B cell (primary cell): ENCODE results near the gene MOV10L1. TPM values are rescaled to one million over a fixed set of nuclear protein-coding genes. Genes with fewer than 3 reads are reported as not detected.

ENCODE experiments used
- ATAC-seq: fragments of 200-7000 bp; cut with Tn5 transposase; one replicate; pipeline ENCODE4 v1.10.0; 2021; ENCODE audit warnings: low read depth, mild to moderate bottlenecking, moderate number of reproducible peaks, moderate library complexity
- CTCF ChIA-PET: fragments of 350-600 bp; sonication (Branson Sonifier 250); formaldehyde crosslinking; loops from one replicate; lab custom pipeline; 2021; ENCODE audit warnings: antibody characterized with exemption, inconsistent platforms; lab: Charles Lee
- POLR2A ChIA-PET: fragments of 350-600 bp; sonication (Branson Sonifier 250); formaldehyde crosslinking; loops from one replicate; lab custom pipeline; 2021; ENCODE audit warnings: antibody characterized with exemption; lab: Charles Lee
- DNase-seq: peaks from one replicate; pipeline ENCODE4 v3.0.0; 2013
- H2AFZ ChIP-seq: 2 replicates; pipeline ENCODE4 v1.6.1; 2012; ENCODE audit warnings: mild to moderate bottlenecking, low read depth, low read length; ENCODE audit not compliant: insufficient read depth, poor library complexity, severe bottlenecking
- H3K27ac ChIP-seq, 2 donors: 1 replicate in 1 of 2; 2 replicates in 1 of 2; pipeline ENCODE4 v1.5.1; 2012 to 2013; ENCODE audit warnings: low read length in 2 of 2, mild to moderate bottlenecking in 2 of 2, moderate library complexity in 1 of 2
- H3K27me3 ChIP-seq, 4 experiments: fragments of 200-600 bp in 1 of 4; sonication (generic) in 1 of 4; replicated peaks in 1 of 4; 1 replicate in 2 of 4; 2 replicates in 2 of 4; pipeline versions ENCODE4 v1.6.1 to v1.7.0; 2013 to 2016; ENCODE audit warnings: low read length in 3 of 4, mild to moderate bottlenecking in 2 of 4, mixed read lengths in 1 of 4, moderate library complexity in 1 of 4; ENCODE audit not compliant: insufficient read depth in 4 of 4, control insufficient read depth in 3 of 4; ENCODE audit errors: control extremely low read depth in 1 of 4
- H3K36me3 ChIP-seq, 2 experiments: replicated peaks in 1 of 2; 1 replicate in 1 of 2; 2 replicates in 1 of 2; pipeline versions ENCODE4 v1.6.1 to v1.7.1; 2013; ENCODE audit warnings: low read length in 1 of 2; ENCODE audit not compliant: insufficient read depth in 2 of 2, control insufficient read depth in 1 of 2; ENCODE audit errors: control extremely low read depth in 1 of 2, extremely low read depth in 1 of 2
- H3K4me1 ChIP-seq, 2 donors: fragments of 200-600 bp in 1 of 2; sonication (generic) in 1 of 2; 1 replicate in 1 of 2; 2 replicates in 1 of 2; pipeline versions ENCODE4 v1.5.1 to v1.6.1; 2013 to 2017; ENCODE audit warnings: low read length in 2 of 2; ENCODE audit not compliant: control insufficient read depth in 2 of 2, insufficient read depth in 2 of 2
- H3K4me2 ChIP-seq: replicated peaks from 2 replicates; pipeline ENCODE3; 2012; ENCODE audit warnings: mild to moderate bottlenecking, low read depth, low read length; ENCODE audit not compliant: poor library complexity, severe bottlenecking
- H3K4me3 ChIP-seq, 5 experiments: fragments of 200-600 bp in 1 of 5; sonication (generic) in 1 of 5; 1 replicate in 3 of 5; 2 replicates in 2 of 5; pipeline versions ENCODE4 v1.5.1 to v1.7.0; 2011 to 2016; ENCODE audit warnings: low read length in 4 of 5, mild to moderate bottlenecking in 4 of 5, low read depth in 2 of 5, control low read depth in 1 of 5, moderate library complexity in 1 of 5; ENCODE audit not compliant: insufficient read depth in 1 of 5; ENCODE audit errors: control extremely low read depth in 1 of 5, extremely low read depth in 1 of 5
- H3K79me2 ChIP-seq: fragments of 200-600 bp; sonication (generic); one replicate; pipeline ENCODE4 v1.6.0; 2016; ENCODE audit warnings: low read length; ENCODE audit not compliant: control insufficient read depth, insufficient read depth
- H3K9ac ChIP-seq: fragments of 200-600 bp; sonication (generic); 2 replicates; pipeline ENCODE4 v1.6.1; 2017; ENCODE audit warnings: mild to moderate bottlenecking, low read length, moderate library complexity
- H3K9me3 ChIP-seq, 3 donors: one replicate each; pipeline versions ENCODE4 v1.6.1 to v1.7.1; 2013; ENCODE audit warnings: low read length in 2 of 3; ENCODE audit not compliant: control insufficient read depth in 2 of 3, insufficient read depth in 1 of 3; ENCODE audit errors: control extremely low read depth in 1 of 3
- H4K20me1 ChIP-seq: 2 replicates; pipeline ENCODE4 v1.6.0; 2012; ENCODE audit warnings: mild to moderate bottlenecking, low read length; ENCODE audit not compliant: insufficient read depth, control insufficient read depth, poor library complexity, severe bottlenecking
- H3K27ac Mint-ChIP-seq: one replicate; pipeline ENCODE4 v1.8.0; 2021; ENCODE audit warnings: mixed read lengths
- H3K27me3 Mint-ChIP-seq: one replicate; pipeline ENCODE4 v1.8.0; 2021; ENCODE audit warnings: mixed read lengths
- H3K4me1 Mint-ChIP-seq: one replicate; pipeline ENCODE4 v1.8.0; 2021; ENCODE audit warnings: mixed read lengths
- H3K4me3 Mint-ChIP-seq: one replicate; pipeline ENCODE4 v1.8.0; 2021; ENCODE audit warnings: mixed read lengths
- H3K9me3 Mint-ChIP-seq: one replicate; pipeline ENCODE4 v1.8.0; 2022; ENCODE audit warnings: mixed read lengths; ENCODE audit not compliant: insufficient read depth
- EZH2 ChIP-seq: IDR thresholded peaks from 2 replicates; pipeline ENCODE4 v1.6.1; 2012; ENCODE audit warnings: borderline replicate concordance, low read depth, mild to moderate bottlenecking, moderate library complexity, low read length; ENCODE audit not compliant: insufficient read depth, poor library complexity, severe bottlenecking
- WGBS: methylation state at CpG from one replicate; pipeline ENCODE4 v1.1.5; 2013; ENCODE audit warnings: missing lambda C conversion rate; ENCODE audit not compliant: insufficient coverage; 5-methylcytosine and 5-hydroxymethylcytosine counted together
- intact Hi-C: fragments of 100-400 bp; cut with micrococcal nuclease; formaldehyde crosslinking; loops from one replicate; pipeline ENCODE4 v1.10.0; 2022
- polyA plus RNA-seq: library from polyadenylated mRNA; depleted of rRNA; stranded (reverse); fragments of >200 nt; gene quantifications from 2 replicates; pipeline ENCODE4 v1.2.3, GENCODE V29; 2012
- total RNA-seq, 2 donors: library from RNA; stranded (reverse); fragments of 120-200 nt in 1 of 2; gene quantifications; 1 replicate in 1 of 2; 2 replicates in 1 of 2; pipeline versions ENCODE4 v1.2.3 to v1.2.4, GENCODE V29; 2013 to 2022
- TF ChIP-seq, protein P1 (sequence below): fragments of 200-600 bp; IDR thresholded peaks from one replicate; pipeline ENCODE4 v1.8.0; 2022; ENCODE audit warnings: antibody characterized with exemption, mild to moderate bottlenecking

MOV10L1 gene
- total and polyA plus RNA-seq, 2 donors (not counting 1 experiment from before 2014, with no cell fraction given): not detected

DNA sequence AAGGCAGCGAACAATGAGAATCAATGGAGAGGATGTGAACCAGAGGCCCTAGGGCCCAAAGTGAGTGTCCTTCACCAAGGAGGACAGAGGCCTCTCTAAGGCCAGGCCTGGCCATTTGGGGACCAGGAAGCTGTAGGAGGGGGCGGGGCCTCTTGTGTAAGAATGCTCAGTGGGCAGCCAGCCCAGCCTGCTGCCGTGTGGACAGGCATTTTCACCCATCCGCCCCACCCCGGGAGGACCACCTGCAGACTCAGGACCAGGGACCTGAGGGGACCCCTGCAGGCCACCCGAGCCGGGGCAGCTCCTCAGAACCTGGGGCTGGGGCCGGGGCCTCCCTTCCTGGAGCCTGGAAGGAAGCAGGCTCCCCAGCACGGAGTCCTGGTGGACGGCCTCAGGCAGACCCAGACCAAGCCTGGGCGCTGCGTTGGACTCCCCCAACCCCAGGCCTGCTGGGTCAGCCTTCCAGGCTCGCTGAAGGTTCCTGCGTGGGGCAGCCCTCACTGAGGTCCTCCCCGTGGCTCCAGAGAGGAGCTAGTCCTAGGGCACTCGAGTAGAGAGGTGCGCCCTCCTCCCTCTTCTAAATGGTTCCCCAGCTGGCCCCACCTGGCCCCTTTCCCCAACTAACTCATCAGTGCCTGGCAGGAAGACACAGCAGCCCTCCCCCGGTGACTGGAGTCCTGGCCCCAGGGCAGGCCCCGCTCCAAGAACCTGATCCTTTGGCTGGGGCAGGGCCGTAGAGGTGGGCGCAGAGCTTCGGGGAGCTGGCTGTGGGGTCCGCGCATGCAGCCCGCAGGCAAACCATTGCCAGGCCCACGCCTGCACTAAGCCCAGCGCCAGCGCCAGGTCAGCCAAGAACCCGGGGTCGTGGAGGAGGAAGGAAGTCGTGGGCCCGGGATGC is 94.4 kb downstream of the MOV10L1 start:
- WGBS: 64% methylated on average over 31 of the region's 32 CpGs
- Histone ChIP-seq H2AFZ (peak overlapping the region; percentile 76), H3K79me2 (peaks cover 11% of the 10 kb centered on the region), H3K9me3 (no peaks in the 10 kb centered on the region), H3K27me3 (peaks cover 0 to 21% (median 2%) of the 10 kb centered on the region in 4 experiments), H3K4me3 (peak overlapping the region in 2 of 5 experiments; percentile 62 to 70), H3K4me2 (peak overlapping the region; percentile 99), H3K27ac (no peak overlapping the region), H3K36me3 (peaks cover 0 to 7% of the 10 kb centered on the region in 2 experiments), H4K20me1 (no peaks in the 10 kb centered on the region), H3K4me1 (peaks cover 47 to 52% of the 10 kb centered on the region in 2 donors), H3K9ac (peak overlapping the region; percentile 80)
- intact Hi-C loops: loop anchor here (1.0 to 2.0 kb wide), 2 partner anchors 11 to 17 kb away; partner anchors contain the start of gene SELENOO
- peaks cover 35% of the 10 kb centered on the region for H3K4me1 Mint-ChIP-seq
- ATAC-seq (no peak), DNase-seq (peak; percentile 40)
- peak overlapping the region; percentile 81 for H3K4me3 Mint-ChIP-seq
- H3K27ac Mint-ChIP-seq: peak overlapping the region; percentile 65
- POLR2A ChIA-PET: interaction anchor here (1.1 kb wide), 1 partner anchor 11 kb away, joined by 3 read pairs; no protein-coding TSS in a partner anchor
- no peaks in the 10 kb centered on the region for H3K9me3 Mint-ChIP-seq
- H3K27me3 Mint-ChIP-seq: peaks cover 5% of the 10 kb centered on the region
- TF ChIP-seq, protein P1, sequence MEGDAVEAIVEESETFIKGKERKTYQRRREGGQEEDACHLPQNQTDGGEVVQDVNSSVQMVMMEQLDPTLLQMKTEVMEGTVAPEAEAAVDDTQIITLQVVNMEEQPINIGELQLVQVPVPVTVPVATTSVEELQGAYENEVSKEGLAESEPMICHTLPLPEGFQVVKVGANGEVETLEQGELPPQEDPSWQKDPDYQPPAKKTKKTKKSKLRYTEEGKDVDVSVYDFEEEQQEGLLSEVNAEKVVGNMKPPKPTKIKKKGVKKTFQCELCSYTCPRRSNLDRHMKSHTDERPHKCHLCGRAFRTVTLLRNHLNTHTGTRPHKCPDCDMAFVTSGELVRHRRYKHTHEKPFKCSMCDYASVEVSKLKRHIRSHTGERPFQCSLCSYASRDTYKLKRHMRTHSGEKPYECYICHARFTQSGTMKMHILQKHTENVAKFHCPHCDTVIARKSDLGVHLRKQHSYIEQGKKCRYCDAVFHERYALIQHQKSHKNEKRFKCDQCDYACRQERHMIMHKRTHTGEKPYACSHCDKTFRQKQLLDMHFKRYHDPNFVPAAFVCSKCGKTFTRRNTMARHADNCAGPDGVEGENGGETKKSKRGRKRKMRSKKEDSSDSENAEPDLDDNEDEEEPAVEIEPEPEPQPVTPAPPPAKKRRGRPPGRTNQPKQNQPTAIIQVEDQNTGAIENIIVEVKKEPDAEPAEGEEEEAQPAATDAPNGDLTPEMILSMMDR: no peak
- no peak for TF ChIP-seq EZH2
- CTCF ChIA-PET: interaction anchor here (0.5 to 0.9 kb wide), 2 partner anchors 11 to 25 kb away, joined by 3 to 4 read pairs; no protein-coding TSS in a partner anchor
